CD14-positive monocyte (primary cell): ENCODE data around the gene CYCS. TPM values are rescaled to one million over a fixed set of nuclear protein-coding genes. Genes with fewer than 3 reads are reported as not detected.

Experiments
- DNase-seq, 3 donors: peaks; one replicate each; pipeline ENCODE4 v3.0.0-alpha.2; 2011 to 2022
- H2AFZ ChIP-seq: 2 replicates; pipeline ENCODE4 v1.6.0; 2012; ENCODE audit warnings: mild to moderate bottlenecking, low read depth, low read length, inconsistent platforms; ENCODE audit not compliant: insufficient read depth, poor library complexity, severe bottlenecking
- H3K27ac ChIP-seq, 2 donors: 1 replicate in 1 of 2; 2 replicates in 1 of 2; pipeline ENCODE4 v1.5.1; 2012 to 2013; ENCODE audit warnings: low read length in 2 of 2, control low read depth in 1 of 2, inconsistent platforms in 1 of 2, low read depth in 1 of 2, mild to moderate bottlenecking in 1 of 2
- H3K27me3 ChIP-seq, 2 donors: one replicate each; pipeline versions ENCODE4 v1.6.0 to v1.6.1; 2011 to 2013; ENCODE audit warnings: low read length in 2 of 2; ENCODE audit not compliant: control insufficient read depth in 2 of 2, insufficient read depth in 2 of 2
- H3K36me3 ChIP-seq, 2 donors: replicated peaks in 1 of 2; 1 replicate in 1 of 2; 2 replicates in 1 of 2; pipeline versions ENCODE4 v1.5.1 to v1.6.1; 2012 to 2013; ENCODE audit warnings: low read length in 2 of 2, control low read depth in 1 of 2, inconsistent platforms in 1 of 2, mild to moderate bottlenecking in 1 of 2; ENCODE audit not compliant: insufficient read depth in 2 of 2, control insufficient read depth in 1 of 2
- H3K4me1 ChIP-seq, 2 donors: 1 replicate in 1 of 2; 2 replicates in 1 of 2; pipeline versions ENCODE4 v1.5.1 to v1.6.1; 2012 to 2013; ENCODE audit warnings: low read length in 2 of 2, control low read depth in 1 of 2, inconsistent platforms in 1 of 2, mild to moderate bottlenecking in 1 of 2, moderate library complexity in 1 of 2; ENCODE audit not compliant: insufficient read depth in 2 of 2, control insufficient read depth in 1 of 2
- H3K4me2 ChIP-seq: replicated peaks from 2 replicates; pipeline ENCODE3; 2012; ENCODE audit warnings: low read length, moderate library complexity, mild to moderate bottlenecking; ENCODE audit not compliant: poor library complexity, severe bottlenecking; ENCODE audit errors: extremely low read depth
- H3K4me3 ChIP-seq, 3 experiments: fragments of 200-600 bp in 1 of 3; sonication (generic) in 1 of 3; replicated peaks in 1 of 3; 1 replicate in 2 of 3; 2 replicates in 1 of 3; pipeline ENCODE4 v1.5.1; 2011 to 2013; ENCODE audit warnings: low read length in 3 of 3, mild to moderate bottlenecking in 3 of 3, control low read depth in 2 of 3, low read depth in 2 of 3, inconsistent platforms in 1 of 3, moderate library complexity in 1 of 3
- H3K79me2 ChIP-seq: 2 replicates; pipeline ENCODE4 v1.6.0; 2012; ENCODE audit warnings: mild to moderate bottlenecking, control low read depth, inconsistent platforms, low read length, moderate library complexity; ENCODE audit not compliant: insufficient read depth
- H3K9ac ChIP-seq: 2 replicates; pipeline ENCODE4 v1.6.0; 2017; ENCODE audit warnings: low read length, mild to moderate bottlenecking; ENCODE audit not compliant: insufficient read depth, poor library complexity, severe bottlenecking
- H3K9me3 ChIP-seq, 2 donors: replicated peaks in 1 of 2; 1 replicate in 1 of 2; 2 replicates in 1 of 2; pipeline versions ENCODE4 v1.5.1 to v1.6.1; 2012 to 2013; ENCODE audit warnings: low read length in 2 of 2, control low read depth in 1 of 2; ENCODE audit not compliant: control insufficient read depth in 1 of 2, insufficient read depth in 1 of 2
- H4K20me1 ChIP-seq: 2 replicates; pipeline ENCODE4 v1.6.0; 2012; ENCODE audit warnings: mild to moderate bottlenecking, low read length, control low read depth, moderate library complexity; ENCODE audit not compliant: insufficient read depth
- H3K27ac Mint-ChIP-seq, 7 donors: one replicate each; pipeline ENCODE4 v1.8.0; 2020; ENCODE audit warnings: mild to moderate bottlenecking in 7 of 7, mixed read lengths in 7 of 7, moderate library complexity in 6 of 7, inconsistent platforms in 2 of 7
- H3K27me3 Mint-ChIP-seq, 3 donors: one replicate each; pipeline ENCODE4 v1.8.0; 2021 to 2022; ENCODE audit warnings: low read depth in 3 of 3, mild to moderate bottlenecking in 3 of 3, mixed read lengths in 3 of 3, moderate library complexity in 3 of 3, inconsistent platforms in 1 of 3
- H3K36me3 Mint-ChIP-seq, 2 donors: one replicate each; pipeline ENCODE4 v1.8.0; 2020; ENCODE audit warnings: mixed read lengths in 2 of 2, inconsistent platforms in 1 of 2, mild to moderate bottlenecking in 1 of 2
- H3K4me1 Mint-ChIP-seq: one replicate; pipeline ENCODE4 v1.8.0; 2020; ENCODE audit warnings: mild to moderate bottlenecking, mixed read lengths
- H3K4me3 Mint-ChIP-seq, 2 donors: one replicate each; pipeline ENCODE4 v1.8.0; 2020; ENCODE audit warnings: mild to moderate bottlenecking in 2 of 2, mixed read lengths in 2 of 2, moderate library complexity in 1 of 2
- H3K9me3 Mint-ChIP-seq, 7 donors: one replicate each; pipeline ENCODE4 v1.8.0; 2020 to 2022; ENCODE audit warnings: mixed read lengths in 7 of 7, mild to moderate bottlenecking in 6 of 7, moderate library complexity in 6 of 7, inconsistent platforms in 2 of 7
- WGBS: methylation state at CpG from one replicate; pipeline ENCODE4 v1.1.5; 2013; ENCODE audit warnings: missing lambda C conversion rate; ENCODE audit not compliant: insufficient coverage; 5-methylcytosine and 5-hydroxymethylcytosine counted together
- intact Hi-C, 2 donors: fragments of 100-400 bp; cut with micrococcal nuclease; formaldehyde crosslinking; loops; one replicate each; pipeline versions ENCODE4 v1.15.0 to v1.15.1; 2023
- polyA plus RNA-seq, 3 donors: library from polyadenylated mRNA; depleted of rRNA in 1 of 3; unstranded in 2 of 3; stranded (reverse) in 1 of 3; fragments of 300-500 nt in 2 of 3; fragments of >200 nt in 1 of 3; fragmentation: Illumina TruSeq in 2 of 3; gene quantifications; 1 replicate in 2 of 3; 2 replicates in 1 of 3; pipeline ENCODE4 v1.2.3, GENCODE V29; 2012 to 2021
- TF ChIP-seq, protein P1 (sequence below): fragments of 200-600 bp; IDR thresholded peaks from one replicate; pipeline ENCODE4 v1.8.0; 2022; ENCODE audit warnings: antibody characterized with exemption, mild to moderate bottlenecking

The CYCS gene
- polyA plus RNA-seq, 3 donors: 35.8 to 99.3 (median 80.8) TPM

DNA sequence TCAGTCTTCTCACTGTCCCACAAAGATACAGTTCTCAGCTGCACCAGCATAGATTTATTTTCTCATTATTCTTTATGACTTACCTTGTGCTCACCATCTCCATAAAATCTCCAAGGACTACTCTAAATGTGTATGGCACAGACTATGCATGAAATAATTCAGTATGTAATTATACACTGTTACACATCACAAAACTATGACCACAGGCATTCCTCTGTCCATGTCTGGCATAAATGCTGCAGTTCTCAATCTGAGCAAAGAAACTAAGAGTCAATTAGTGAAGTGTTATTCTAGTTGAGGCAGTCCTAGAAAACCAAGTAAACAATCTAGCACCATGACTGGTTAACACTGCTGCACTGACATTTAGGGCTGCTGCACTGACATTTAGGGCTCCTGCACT is 2.7 kb downstream of the CYCS start:
- Histone ChIP-seq H3K4me2 (no peak overlapping the region), H3K9ac (no peak overlapping the region), H3K27ac (no peak overlapping the region), H3K9me3 (no peaks in the 10 kb centered on the region), H2AFZ (no peak overlapping the region), H3K27me3 (no peaks in the 10 kb centered on the region), H3K4me1 (peaks cover 10 to 12% of the 10 kb centered on the region in 2 donors), H4K20me1 (peaks cover 22% of the 10 kb centered on the region), H3K4me3 (no peak overlapping the region), H3K36me3 (peaks cover 30 to 43% of the 10 kb centered on the region in 2 donors), H3K79me2 (peaks cover 34% of the 10 kb centered on the region)
- TF ChIP-seq, protein P1, sequence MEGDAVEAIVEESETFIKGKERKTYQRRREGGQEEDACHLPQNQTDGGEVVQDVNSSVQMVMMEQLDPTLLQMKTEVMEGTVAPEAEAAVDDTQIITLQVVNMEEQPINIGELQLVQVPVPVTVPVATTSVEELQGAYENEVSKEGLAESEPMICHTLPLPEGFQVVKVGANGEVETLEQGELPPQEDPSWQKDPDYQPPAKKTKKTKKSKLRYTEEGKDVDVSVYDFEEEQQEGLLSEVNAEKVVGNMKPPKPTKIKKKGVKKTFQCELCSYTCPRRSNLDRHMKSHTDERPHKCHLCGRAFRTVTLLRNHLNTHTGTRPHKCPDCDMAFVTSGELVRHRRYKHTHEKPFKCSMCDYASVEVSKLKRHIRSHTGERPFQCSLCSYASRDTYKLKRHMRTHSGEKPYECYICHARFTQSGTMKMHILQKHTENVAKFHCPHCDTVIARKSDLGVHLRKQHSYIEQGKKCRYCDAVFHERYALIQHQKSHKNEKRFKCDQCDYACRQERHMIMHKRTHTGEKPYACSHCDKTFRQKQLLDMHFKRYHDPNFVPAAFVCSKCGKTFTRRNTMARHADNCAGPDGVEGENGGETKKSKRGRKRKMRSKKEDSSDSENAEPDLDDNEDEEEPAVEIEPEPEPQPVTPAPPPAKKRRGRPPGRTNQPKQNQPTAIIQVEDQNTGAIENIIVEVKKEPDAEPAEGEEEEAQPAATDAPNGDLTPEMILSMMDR: no peak
- Mint-ChIP-seq H3K4me3 (no peak overlapping the region), H3K27me3 (peaks cover 0 to 6% (median 1%) of the 10 kb centered on the region in 3 donors), H3K36me3 (peaks cover 36 to 46% of the 10 kb centered on the region in 2 donors), H3K9me3 (no peaks in the 10 kb centered on the region), H3K4me1 (peaks cover 27% of the 10 kb centered on the region), H3K27ac (peak overlapping the region in 1 of 7 donors; percentile 4)
- intact Hi-C loops: no loop called here
- DNase-seq: no peak

DNA sequence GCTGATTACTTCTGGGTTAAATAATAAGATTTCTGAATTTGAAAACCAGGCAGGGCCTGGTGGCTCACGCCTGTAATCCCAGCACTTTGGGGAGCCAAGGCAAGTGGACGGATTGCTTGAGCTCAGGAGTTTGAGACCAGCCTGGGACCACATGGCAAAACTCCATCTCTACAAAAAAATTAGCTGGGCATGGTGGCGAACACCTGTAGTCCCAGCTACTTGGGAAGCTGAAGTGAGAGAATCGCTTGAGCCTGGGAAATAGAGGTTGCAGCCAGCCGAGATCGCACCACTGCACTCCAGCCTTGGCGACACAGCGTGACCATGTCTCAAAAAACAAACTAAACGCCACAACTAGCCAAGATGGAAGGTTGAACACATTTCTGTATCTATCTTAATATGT is 3.5 kb downstream of the CYCS start:
- no peak overlapping the region for H2AFZ ChIP-seq
- H3K9me3 Mint-ChIP-seq: no peaks in the 10 kb centered on the region

More for the DNA sequence above, 3.5 kb downstream of the CYCS start:
- Histone ChIP-seq H3K27me3 (no peaks in the 10 kb centered on the region), H3K27ac (no peak overlapping the region), H3K9ac (no peak overlapping the region), H3K4me3 (no peak overlapping the region), H4K20me1 (peaks cover 22% of the 10 kb centered on the region), H3K36me3 (peaks cover 30 to 43% of the 10 kb centered on the region in 2 donors), H3K4me1 (peaks cover 10 to 12% of the 10 kb centered on the region in 2 donors), H3K4me2 (no peak overlapping the region), H3K79me2 (peaks cover 34% of the 10 kb centered on the region), H3K9me3 (no peaks in the 10 kb centered on the region)
- Mint-ChIP-seq H3K27me3 (peaks cover 0 to 4% (median 0%) of the 10 kb centered on the region in 3 donors), H3K27ac (no peak overlapping the region), H3K36me3 (peaks cover 36 to 46% of the 10 kb centered on the region in 2 donors), H3K4me1 (peaks cover 28% of the 10 kb centered on the region), H3K4me3 (no peak overlapping the region)
- intact Hi-C loops: no loop called here
- 100% methylated on average over 4 of the region's 9 CpGs for WGBS
- TF ChIP-seq, protein P1: no peak
- no peak for DNase-seq
